ENCODE measurements around the gene BCAS1.

The BCAS1 gene

GRCh38 chr20:54093423-54094267 lies 23.3 kb upstream of the BCAS1 start:
- no peak overlapping the region for H2BK120ac ChIP-seq (ENCODE audit: low read depth, low read length)
- H3K9ac ChIP-seq (ENCODE audit: low read length) = no peak overlapping the region
- no peaks in the 10 kb centered on the region for H3K4me1 ChIP-seq (ENCODE audit: control insufficient read depth, low read depth, low read length)
- H3K27ac ChIP-seq (ENCODE audit: low read depth, low read length) = no peak overlapping the region
- H3K56ac ChIP-seq (ENCODE audit: low read length) = no peak overlapping the region
- WGBS (ENCODE audit: extremely low coverage, insufficient coverage, low lambda C conversion rate) = no CpG with 5 or more reads among the region's 9 CpGs
- H2BK5ac ChIP-seq (ENCODE audit: low read length) = no peak overlapping the region
- no peak overlapping the region for H3K4me3 ChIP-seq (ENCODE audit: low read length)
- H3K18ac ChIP-seq (ENCODE audit: low read length) = no peak overlapping the region
- no peak overlapping the region for H4K8ac ChIP-seq (ENCODE audit: low read depth, low read length)
- H3K79me1 ChIP-seq (ENCODE audit: low read length) = no peaks in the 10 kb centered on the region
- no peak overlapping the region for H3K4me2 ChIP-seq (ENCODE audit: low read length)
- no peak overlapping the region for H4K5ac ChIP-seq (ENCODE audit: low read length)
- no peak overlapping the region for H3K4ac ChIP-seq (ENCODE audit: low read depth, low read length)
- no peaks in the 10 kb centered on the region for H3K79me2 ChIP-seq (ENCODE audit: control insufficient read depth, insufficient read depth, low read length)
- H3K23ac ChIP-seq (ENCODE audit: low read length) = no peak overlapping the region
- no peaks in the 10 kb centered on the region for H3K36me3 ChIP-seq (ENCODE audit: control insufficient read depth, insufficient read depth, low read length)
- no peak overlapping the region for H2AK5ac ChIP-seq (ENCODE audit: low read length)
- H3K27me3 ChIP-seq (ENCODE audit: insufficient read depth, low read length, poor library complexity) = no peaks in the 10 kb centered on the region
- H2BK15ac ChIP-seq (replicated peaks; ENCODE audit: low read depth) = no peak overlapping the region
- DNase-seq = no peak

- no CpG with 5 or more reads among the region's 2 CpGs for WGBS (ENCODE audit: extremely low coverage, insufficient coverage, low lambda C conversion rate)
- no peak overlapping the region for H2AK5ac ChIP-seq (ENCODE audit: low read length)
- no peaks in the 10 kb centered on the region for H3K27me3 ChIP-seq (ENCODE audit: insufficient read depth, low read length, poor library complexity)
- H2BK5ac ChIP-seq (ENCODE audit: low read length) = no peak overlapping the region
- H3K79me1 ChIP-seq (ENCODE audit: low read length) = no peaks in the 10 kb centered on the region
- H3K4ac ChIP-seq (ENCODE audit: low read depth, low read length) = no peak overlapping the region
- H3K79me2 ChIP-seq (ENCODE audit: control insufficient read depth, insufficient read depth, low read length) = no peaks in the 10 kb centered on the region
- H4K8ac ChIP-seq (ENCODE audit: low read depth, low read length) = no peak overlapping the region
- no peak overlapping the region for H3K9ac ChIP-seq (ENCODE audit: low read length)
- H3K23ac ChIP-seq (ENCODE audit: low read length) = no peak overlapping the region
- no peaks in the 10 kb centered on the region for H3K4me1 ChIP-seq (ENCODE audit: control insufficient read depth, low read depth, low read length)
- no peak overlapping the region for H3K4me3 ChIP-seq (ENCODE audit: low read length)
- H2BK120ac ChIP-seq (ENCODE audit: low read depth, low read length) = no peak overlapping the region
- H3K27ac ChIP-seq (ENCODE audit: low read depth, low read length) = no peak overlapping the region
- no peak overlapping the region for H3K56ac ChIP-seq (ENCODE audit: low read length)
- no peak overlapping the region for H3K4me2 ChIP-seq (ENCODE audit: low read length)
- no peak overlapping the region for H2BK15ac ChIP-seq (replicated peaks; ENCODE audit: low read depth)
- H4K5ac ChIP-seq (ENCODE audit: low read length) = no peak overlapping the region
- no peaks in the 10 kb centered on the region for H3K36me3 ChIP-seq (ENCODE audit: control insufficient read depth, insufficient read depth, low read length)
- no peak for DNase-seq
- no peak overlapping the region for H3K18ac ChIP-seq (ENCODE audit: low read length)
Observed at GRCh38 chr20:54092021-54092420, 21.6 kb upstream of the BCAS1 start.

GRCh38 chr20:54091120-54091480 lies 20.7 kb upstream of the BCAS1 start:
- H2BK120ac ChIP-seq (ENCODE audit: low read depth, low read length) = no peak overlapping the region
- WGBS (ENCODE audit: extremely low coverage, insufficient coverage, low lambda C conversion rate) = no CpG with 5 or more reads among the region's 6 CpGs
- DNase-seq = no peak
- H3K18ac ChIP-seq (ENCODE audit: low read length) = no peak overlapping the region
- H3K56ac ChIP-seq (ENCODE audit: low read length) = no peak overlapping the region
- no peak overlapping the region for H3K4me2 ChIP-seq (ENCODE audit: low read length)
- H2BK15ac ChIP-seq (replicated peaks; ENCODE audit: low read depth) = no peak overlapping the region
- no peaks in the 10 kb centered on the region for H3K79me2 ChIP-seq (ENCODE audit: control insufficient read depth, insufficient read depth, low read length)
- no peak overlapping the region for H3K27ac ChIP-seq (ENCODE audit: low read depth, low read length)
- H3K4ac ChIP-seq (ENCODE audit: low read depth, low read length) = no peak overlapping the region
- no peaks in the 10 kb centered on the region for H3K79me1 ChIP-seq (ENCODE audit: low read length)
- H3K4me1 ChIP-seq (ENCODE audit: control insufficient read depth, low read depth, low read length) = no peaks in the 10 kb centered on the region
- H2BK5ac ChIP-seq (ENCODE audit: low read length) = no peak overlapping the region
- no peak overlapping the region for H4K5ac ChIP-seq (ENCODE audit: low read length)
- no peak overlapping the region for H4K8ac ChIP-seq (ENCODE audit: low read depth, low read length)
- no peaks in the 10 kb centered on the region for H3K27me3 ChIP-seq (ENCODE audit: insufficient read depth, low read length, poor library complexity)
- no peak overlapping the region for H3K23ac ChIP-seq (ENCODE audit: low read length)
- H3K36me3 ChIP-seq (ENCODE audit: control insufficient read depth, insufficient read depth, low read length) = no peaks in the 10 kb centered on the region
- H3K9ac ChIP-seq (ENCODE audit: low read length) = no peak overlapping the region
- no peak overlapping the region for H2AK5ac ChIP-seq (ENCODE audit: low read length)
- no peak overlapping the region for H3K4me3 ChIP-seq (ENCODE audit: low read length)

- Histone ChIP-seq H3K79me2 (ENCODE audit: control insufficient read depth, insufficient read depth, low read length) (no peaks in the 10 kb centered on the region), H3K23ac (ENCODE audit: low read length) (no peak overlapping the region), H3K27me3 (ENCODE audit: insufficient read depth, low read length, poor library complexity) (no peaks in the 10 kb centered on the region), H4K5ac (ENCODE audit: low read length) (no peak overlapping the region), H2BK120ac (ENCODE audit: low read depth, low read length) (no peak overlapping the region), H3K4ac (ENCODE audit: low read depth, low read length) (no peak overlapping the region), H3K27ac (ENCODE audit: low read depth, low read length) (no peak overlapping the region), H3K18ac (ENCODE audit: low read length) (no peak overlapping the region), H3K36me3 (ENCODE audit: control insufficient read depth, insufficient read depth, low read length) (no peaks in the 10 kb centered on the region), H4K8ac (ENCODE audit: low read depth, low read length) (no peak overlapping the region), H3K9ac (ENCODE audit: low read length) (no peak overlapping the region), H3K4me2 (ENCODE audit: low read length) (no peak overlapping the region), H3K4me1 (ENCODE audit: control insufficient read depth, low read depth, low read length) (no peaks in the 10 kb centered on the region), H2AK5ac (ENCODE audit: low read length) (no peak overlapping the region), H2BK5ac (ENCODE audit: low read length) (no peak overlapping the region), H3K4me3 (ENCODE audit: low read length) (no peak overlapping the region), H3K79me1 (ENCODE audit: low read length) (no peaks in the 10 kb centered on the region), H2BK15ac (replicated peaks; ENCODE audit: low read depth) (no peak overlapping the region), H3K56ac (ENCODE audit: low read length) (no peak overlapping the region)
- DNase-seq = no peak
- no CpG with 5 or more reads among the region's 6 CpGs for WGBS (ENCODE audit: extremely low coverage, insufficient coverage, low lambda C conversion rate)
Observed at GRCh38 chr20:54090230-54091119, 20.1 kb upstream of the BCAS1 start.

GRCh38 chr20:54088430-54088829 lies 18.0 kb upstream of the BCAS1 start:
- Histone ChIP-seq H3K79me2 (ENCODE audit: control insufficient read depth, insufficient read depth, low read length) (no peaks in the 10 kb centered on the region), H3K79me1 (ENCODE audit: low read length) (no peaks in the 10 kb centered on the region), H3K36me3 (ENCODE audit: control insufficient read depth, insufficient read depth, low read length) (no peaks in the 10 kb centered on the region), H3K56ac (ENCODE audit: low read length) (no peak overlapping the region), H3K27ac (ENCODE audit: low read depth, low read length) (no peak overlapping the region), H3K23ac (ENCODE audit: low read length) (no peak overlapping the region), H4K8ac (ENCODE audit: low read depth, low read length) (no peak overlapping the region), H3K18ac (ENCODE audit: low read length) (no peak overlapping the region), H3K4me2 (ENCODE audit: low read length) (no peak overlapping the region), H2BK5ac (ENCODE audit: low read length) (no peak overlapping the region), H2AK5ac (ENCODE audit: low read length) (no peak overlapping the region), H3K4ac (ENCODE audit: low read depth, low read length) (no peak overlapping the region), H3K27me3 (ENCODE audit: insufficient read depth, low read length, poor library complexity) (no peaks in the 10 kb centered on the region), H2BK120ac (ENCODE audit: low read depth, low read length) (no peak overlapping the region), H3K9ac (ENCODE audit: low read length) (no peak overlapping the region), H3K4me3 (ENCODE audit: low read length) (no peak overlapping the region), H2BK15ac (replicated peaks; ENCODE audit: low read depth) (no peak overlapping the region), H4K5ac (ENCODE audit: low read length) (no peak overlapping the region), H3K4me1 (ENCODE audit: control insufficient read depth, low read depth, low read length) (no peaks in the 10 kb centered on the region)
- no CpG with 5 or more reads among the region's 1 CpG for WGBS (ENCODE audit: extremely low coverage, insufficient coverage, low lambda C conversion rate)
- peak; percentile 26 for DNase-seq
